HG03108 (cell line): ENCODE results near the gene RPL3.
A peak's percentile ranks its signal among the peaks of the same experiment; 100 is the strongest.
"Not testable (repeated sequence)": the region's sequence is repeated elsewhere in the genome, so short reads cannot be mapped to it uniquely, and the experiment has no call there.

Source experiments
- ATAC-seq: cut with Tn5 transposase; IDR thresholded peaks from one replicate; pipeline ENCODE4 v1.9.1; 2021; ENCODE audit warnings: moderate library complexity; ENCODE audit not compliant: unreplicated experiment

The RPL3 gene

DNA sequence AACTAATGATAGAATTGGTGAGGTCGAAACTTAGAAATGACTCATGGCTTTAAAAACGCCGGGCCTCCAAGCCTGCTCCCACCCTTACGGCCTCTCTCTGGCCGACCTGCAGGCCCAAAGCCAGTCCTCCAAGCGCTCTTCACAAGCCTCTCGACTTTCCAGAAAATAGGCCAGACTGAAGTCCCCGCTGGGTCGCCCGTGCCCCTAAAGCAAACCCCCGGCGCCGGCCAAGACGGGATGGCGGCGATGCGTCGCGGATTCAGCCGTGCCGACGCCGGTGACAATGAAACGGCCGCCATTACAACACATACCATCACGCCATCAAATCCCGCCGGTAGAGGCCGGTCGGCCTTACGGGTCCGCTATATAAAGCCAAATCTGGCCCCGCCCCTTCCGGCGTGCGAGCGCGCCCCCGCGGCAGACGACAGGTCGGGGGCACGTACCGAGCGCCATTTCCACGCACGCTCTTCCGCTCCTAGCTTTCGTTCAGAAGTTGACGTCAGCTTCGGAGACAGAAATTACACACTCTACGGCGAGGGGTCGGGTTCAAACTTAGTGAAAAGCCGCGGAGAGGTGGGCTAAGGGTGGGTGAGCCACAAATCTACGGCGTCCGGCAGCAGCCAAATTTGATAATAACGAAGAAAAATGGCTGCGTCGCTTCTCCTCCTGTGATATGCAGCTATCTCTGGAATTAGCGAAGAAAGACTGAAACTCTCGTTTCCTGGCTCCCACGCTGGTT lies at the start of gene RPL3:
RPL3 (minus strand) TSS at position 340 of the 739 bp plus-strand sequence; CDS start at position 314, 26 bp downstream.
- ATAC-seq, result peak; percentile 74

DNA sequence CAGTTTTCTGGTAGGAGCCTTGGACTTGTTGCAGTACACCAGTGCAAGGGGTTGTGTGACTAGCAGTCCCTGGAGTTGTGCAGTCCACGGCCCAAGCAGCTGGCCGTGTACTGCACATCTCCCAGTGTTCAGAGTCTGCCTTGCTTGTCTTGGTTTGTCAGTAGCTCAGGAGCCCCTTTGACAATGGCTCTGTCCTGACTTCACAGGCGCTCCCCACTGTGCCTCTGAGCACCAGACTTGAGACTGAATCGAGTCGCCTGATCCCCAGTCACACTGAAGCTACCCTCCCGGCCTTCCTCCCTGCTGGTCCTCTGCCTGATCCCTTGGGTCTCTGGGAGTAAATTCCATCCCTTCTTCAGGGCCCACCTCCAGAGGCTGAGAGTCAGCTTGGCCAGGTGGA lies 49.8 kb upstream of the RPL3 start:
- no peak for ATAC-seq

DNA sequence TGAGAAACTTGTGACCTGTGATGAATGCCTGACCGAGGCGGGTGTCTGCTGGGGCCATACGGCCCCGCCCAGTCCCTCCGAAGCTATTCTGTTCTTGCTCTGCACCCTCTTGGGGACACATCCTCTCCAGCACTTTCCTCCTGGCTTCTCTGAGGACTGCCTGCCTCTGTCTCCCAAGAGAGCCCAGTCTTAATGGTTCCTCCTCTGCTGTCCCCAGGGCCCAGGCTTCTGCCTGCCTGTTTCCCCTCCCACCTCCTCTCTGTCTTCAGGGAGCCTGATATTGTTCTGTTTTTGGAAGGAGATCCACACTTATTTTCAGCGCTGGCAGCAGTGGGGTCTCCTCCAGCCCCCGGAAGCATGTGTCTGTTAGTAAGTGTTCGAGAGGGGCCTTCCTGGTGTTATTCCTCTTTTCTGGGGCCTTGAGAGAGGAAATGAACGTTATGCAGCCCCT lies 49.1 kb upstream of the RPL3 start:
- no peak for ATAC-seq

DNA sequence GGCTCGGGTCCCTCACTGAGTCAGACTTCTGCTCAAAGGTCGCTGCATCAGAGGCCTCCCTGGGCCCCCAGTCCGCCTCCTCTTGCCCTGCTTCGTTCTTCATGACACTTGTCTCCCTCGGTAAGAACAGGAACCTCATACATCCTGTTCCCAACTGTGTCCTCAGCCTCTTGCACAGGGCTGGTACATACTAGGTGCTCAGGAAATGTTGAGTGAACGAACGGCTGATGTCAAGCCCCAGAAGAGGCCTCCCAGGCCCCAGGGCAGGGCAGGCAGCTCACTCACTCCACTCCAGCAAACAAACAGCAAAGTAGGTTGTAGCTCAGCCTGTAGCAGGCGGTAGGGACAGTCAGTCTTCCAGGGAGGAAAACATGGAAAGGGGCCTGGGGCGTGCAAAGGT lies 47.6 kb upstream of the RPL3 start:
- ATAC-seq, result no peak

DNA sequence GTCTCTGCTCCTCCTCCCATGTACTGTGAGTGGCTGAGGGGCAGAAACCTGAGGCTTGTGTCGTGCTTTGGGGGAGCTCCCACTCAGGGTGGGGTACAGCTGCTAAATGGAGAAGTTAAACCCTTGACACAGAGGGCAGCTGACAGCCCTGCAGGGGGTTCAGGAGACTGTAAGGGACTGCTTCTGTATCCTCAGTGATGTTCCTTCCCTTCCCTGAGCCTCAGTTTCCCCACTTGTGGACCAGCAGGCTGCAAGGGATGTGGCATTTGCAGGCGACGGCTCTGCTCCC lies 46.0 kb upstream of the RPL3 start:
- ATAC-seq, result no peak

DNA sequence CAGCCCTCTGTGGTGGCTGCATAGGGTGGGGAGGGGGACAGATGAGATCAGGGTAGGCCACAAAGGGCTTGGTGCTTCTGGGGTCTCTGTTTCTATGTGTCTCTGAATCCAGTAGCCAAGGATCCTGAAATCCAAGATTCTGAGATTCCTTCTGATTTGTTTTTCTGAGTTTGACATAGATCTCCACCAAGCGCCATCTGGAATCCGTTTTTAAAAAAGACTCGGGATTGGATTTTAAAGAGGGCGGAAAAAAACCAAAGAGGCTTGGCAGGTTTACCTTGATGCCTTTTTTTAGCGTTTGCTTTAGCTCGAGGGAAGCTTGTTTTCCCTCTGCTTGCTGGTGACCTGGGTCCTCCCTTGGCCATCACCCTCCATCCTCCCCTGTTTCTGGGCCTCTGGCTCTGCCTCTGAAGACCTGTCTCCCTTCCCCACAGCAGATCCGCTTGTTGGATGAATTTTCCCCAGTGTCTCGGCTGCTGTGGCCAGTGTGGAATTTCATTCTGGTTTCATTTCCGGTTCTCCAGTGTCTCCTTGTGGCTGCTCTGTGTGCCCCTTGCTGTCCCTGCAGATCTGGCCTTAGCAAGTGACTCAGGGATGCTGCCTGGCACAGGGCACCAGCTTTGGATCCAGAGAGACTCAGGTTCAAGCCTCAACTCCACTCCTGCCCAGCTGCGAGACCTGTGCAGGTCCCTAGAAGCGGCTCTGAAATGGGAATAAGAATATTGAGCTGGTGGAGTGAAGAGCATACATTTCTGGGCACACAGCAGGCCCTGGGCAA lies 45.5 kb upstream of the RPL3 start:
- ATAC-seq, result no peak

DNA sequence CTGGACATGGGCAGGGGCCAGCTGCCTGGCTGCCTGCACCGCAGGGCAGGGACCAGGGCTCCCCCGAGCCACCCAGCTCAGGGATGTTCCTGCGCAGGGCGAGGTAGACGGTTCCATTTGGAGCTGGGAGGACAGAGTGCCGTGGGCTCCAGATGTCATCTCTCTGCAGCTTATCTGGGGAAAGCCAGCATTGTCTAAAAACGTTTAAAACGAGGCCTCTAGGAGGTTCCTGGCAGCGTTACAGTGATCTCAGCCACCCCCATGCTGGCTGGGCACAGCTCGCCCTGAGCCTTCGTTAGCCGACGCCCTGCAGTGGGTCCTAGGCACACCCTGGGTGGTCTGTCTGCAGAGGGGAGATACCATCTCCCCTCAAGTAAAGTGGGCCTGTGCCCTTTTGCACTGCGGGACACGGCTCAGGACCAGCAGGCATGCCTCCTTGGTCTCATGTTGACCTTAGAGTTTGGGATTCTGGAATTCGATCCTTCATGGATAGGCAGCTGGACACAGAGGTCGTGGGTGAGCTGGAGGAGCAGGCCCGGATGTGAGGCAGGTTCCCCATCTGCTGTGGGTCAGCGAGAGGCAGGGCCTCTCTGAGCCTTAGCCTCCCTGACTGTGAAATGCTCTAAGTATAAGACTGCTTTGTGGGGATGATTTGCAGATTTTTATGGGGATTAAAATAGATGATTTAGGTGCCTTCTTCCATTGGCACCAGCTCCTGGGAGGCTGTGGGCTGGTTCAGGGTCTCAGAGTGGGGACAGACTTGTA lies 44.5 kb upstream of the RPL3 start:
- ATAC-seq, result no peak

DNA sequence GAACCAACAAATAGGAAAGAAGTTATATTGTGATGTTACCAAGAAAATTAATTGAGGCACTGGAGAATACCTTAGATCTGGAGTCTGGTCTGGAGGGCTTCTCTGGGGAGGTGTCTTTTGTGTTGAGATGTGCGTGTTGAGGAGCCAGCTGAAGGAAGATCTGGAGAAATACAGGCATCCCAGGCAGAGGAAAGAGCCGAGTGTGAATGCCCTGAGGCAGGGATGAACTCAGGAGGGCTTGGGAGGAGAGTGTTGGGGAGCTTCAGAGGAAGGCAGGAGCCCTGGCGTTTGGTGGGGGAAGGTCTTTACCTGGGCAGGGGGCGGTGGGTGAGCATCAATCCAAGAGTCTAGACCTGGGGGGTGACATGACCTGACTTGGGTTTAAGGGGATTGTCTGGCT lies 43.5 kb upstream of the RPL3 start:
- ATAC-seq, result no peak

DNA sequence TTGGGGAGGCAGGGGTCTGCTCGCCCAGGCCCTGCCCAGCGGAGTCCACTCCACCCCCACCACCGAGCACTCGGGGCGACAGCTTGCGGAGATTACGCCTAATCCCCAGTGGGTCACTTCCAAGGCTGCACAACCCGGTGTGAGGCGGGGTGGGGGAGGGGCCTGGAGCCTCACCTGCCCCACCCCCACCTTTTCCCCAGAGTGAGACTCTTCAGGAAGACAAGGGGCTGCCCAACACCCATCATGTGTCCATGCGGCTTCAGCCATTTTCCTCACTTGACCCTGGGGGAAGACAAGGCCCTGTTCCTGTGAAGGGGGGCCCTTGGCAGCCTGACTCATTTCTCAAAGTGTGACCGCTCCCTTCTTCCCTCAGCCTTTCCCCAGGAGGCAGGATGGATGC lies 42.8 kb upstream of the RPL3 start:
- no peak for ATAC-seq

DNA sequence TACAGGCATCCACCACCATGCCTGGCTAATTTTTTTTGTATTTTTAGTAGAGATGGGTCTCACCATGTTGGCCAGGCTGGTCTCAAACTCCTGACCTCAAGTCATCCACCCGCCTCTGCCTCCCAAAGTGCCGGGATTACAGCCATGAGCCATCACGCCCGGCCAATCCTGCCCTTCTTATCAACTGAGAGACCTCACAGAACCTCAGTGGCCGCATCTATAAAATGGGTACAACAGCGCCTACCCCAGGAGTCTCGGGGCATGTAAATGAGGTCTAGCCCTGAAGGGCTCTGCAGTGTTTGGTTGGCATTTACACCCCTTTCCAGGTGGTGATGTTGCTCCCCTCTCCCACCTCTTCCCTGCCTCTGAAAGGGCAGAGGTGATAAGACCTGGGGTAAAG lies 42.1 kb upstream of the RPL3 start:
- no peak for ATAC-seq

DNA sequence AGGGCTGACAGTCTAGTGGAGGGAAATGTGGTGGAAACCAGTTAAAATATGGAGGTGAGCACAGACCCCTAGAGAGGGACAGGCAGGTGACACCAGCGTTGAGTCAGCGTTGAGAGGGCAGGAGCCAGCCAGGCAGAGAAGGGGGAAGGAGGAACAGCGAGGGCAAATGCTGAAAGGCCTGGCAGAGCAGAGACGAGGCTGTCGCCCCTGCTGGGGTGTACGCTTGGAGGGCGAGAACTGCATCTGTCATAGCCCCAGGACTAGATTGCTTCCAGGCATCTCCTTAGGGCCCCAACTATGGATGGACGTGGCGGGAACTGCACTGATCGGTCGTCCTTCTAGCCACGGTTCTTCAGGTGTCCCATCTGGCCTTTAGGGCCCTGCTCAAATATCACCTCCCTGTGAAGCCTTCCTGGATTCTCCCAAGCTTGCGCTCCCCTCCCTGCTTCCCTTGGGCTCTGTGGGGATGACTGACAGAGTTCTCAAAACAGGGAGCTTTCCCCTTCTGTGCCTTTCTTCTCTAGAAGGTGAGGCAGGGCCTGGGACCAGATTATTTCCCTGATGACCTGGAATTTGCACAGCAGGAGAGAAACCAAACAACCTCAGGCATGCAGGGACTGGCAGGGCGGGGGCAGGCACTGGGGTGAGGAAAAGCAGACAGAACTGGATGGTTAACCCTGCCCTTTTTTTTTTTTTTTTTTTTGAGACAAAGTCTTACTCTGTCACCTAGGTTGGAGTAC lies 41.4 kb upstream of the RPL3 start:
- ATAC-seq, result no peak

DNA sequence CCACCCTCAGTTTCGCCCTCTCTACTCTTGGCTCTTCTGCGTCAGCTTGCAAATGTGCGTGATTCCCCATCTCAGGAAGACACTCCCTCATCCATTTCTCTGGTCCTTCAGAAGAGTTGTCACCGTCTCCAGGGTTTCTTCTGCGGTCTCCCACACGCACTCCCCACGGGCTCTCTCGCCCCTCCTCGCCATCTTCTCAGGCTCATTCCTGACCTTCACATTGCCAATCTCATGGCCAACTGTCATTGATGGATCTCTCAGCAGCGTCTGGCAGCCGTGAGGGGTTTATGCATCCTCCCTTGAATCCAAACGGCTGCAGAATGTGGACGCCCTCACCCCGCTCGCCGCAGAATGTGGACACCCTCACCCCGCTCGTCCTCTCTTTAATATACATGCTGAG lies 40.8 kb upstream of the RPL3 start:
- ATAC-seq, result no peak

DNA sequence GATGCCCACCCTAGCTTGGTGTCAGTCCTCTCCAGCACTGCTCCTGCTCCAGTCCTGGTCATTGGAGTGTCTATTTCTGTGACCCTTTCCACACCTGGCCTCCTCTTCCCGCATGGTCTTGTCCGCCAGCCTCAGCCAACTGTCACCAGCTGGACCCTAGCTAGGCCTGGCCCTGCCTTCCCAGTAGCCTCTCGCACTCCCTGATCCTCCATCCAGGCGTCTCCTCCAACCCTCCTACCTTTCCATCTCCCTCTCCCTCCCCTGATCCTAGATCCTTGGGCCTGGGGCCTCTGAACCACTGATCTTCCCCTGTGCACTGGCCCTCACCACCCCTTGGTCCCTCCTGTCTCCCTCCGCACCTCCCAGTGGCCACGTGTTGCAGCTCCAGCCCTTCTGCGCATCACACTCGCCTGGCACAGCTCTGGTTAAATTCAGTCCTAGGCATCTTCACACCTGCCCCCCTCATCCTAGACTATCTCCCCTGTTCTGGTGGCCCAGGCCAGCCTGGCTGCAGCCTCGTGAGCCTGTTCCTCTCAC lies 40.3 kb upstream of the RPL3 start:
- ATAC-seq, result no peak

DNA sequence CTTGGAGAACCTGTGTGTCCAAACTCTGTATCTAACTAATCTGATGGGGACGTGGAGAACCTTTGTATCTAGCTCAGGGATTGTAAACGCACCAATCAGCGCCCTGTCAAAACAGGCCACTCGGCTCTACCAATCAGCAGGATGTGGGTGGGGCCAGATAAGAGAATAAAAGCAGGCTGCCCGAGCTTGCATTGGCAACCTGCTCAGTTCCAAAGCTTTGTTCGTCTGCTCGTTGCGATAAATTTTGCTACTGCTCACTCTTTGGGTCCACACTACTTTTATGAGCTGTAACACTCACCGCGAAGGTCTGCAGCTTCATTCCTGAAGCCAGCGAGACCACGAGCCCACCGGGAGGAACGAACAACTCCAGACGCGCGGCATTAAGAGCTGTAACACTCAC lies 38.8 kb upstream of the RPL3 start:
- not testable (repeated sequence) for ATAC-seq

DNA sequence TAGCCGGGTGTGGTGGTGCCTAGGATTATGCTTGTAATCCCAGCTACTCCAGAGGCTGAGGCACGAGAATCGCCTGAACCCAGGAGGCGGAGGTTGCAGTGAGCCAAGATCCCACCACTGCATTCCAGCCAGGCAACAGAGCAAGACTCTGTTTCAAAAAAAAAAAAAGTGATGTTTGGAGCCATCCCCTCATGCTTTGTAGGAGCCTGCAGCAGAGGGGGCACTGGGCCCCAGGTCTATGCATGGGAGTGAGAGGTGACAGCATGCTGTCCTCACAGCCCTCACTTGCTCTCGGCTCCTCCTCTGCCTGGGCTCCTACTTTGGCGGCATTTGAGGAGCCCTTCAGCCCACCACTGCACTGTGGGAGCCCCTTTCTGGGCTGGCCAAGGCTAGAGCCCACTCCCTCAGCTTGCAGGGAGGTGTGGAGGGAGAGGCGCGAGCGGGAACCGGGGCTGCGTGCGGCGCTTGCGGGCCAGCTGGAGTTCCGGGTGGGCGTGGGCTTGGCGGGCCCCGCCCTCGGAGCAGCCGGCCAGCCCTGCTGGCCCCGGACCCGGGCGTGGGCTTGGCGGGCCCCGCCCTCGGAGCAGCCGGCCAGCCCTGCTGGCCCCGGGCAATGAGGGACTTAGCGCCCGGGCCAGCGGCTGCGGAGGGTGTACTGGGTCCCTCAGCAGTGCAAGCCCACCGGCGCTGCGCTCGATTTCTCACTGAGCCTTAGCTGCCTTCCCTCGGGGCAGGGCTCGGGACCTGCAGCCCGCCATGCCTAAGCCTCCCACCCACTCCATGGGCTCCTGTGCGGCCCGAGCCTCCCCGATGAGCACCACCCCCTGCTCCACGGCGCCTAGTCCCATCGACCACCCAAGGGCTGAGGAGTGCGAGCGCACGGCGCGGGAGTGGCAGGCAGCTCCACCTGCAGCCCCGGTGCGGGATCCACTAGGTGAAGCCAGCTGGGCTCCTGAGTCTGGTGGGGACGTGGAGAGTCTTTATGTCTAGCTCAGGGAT lies 38.0 kb upstream of the RPL3 start:
- ATAC-seq, result not testable (repeated sequence)

DNA sequence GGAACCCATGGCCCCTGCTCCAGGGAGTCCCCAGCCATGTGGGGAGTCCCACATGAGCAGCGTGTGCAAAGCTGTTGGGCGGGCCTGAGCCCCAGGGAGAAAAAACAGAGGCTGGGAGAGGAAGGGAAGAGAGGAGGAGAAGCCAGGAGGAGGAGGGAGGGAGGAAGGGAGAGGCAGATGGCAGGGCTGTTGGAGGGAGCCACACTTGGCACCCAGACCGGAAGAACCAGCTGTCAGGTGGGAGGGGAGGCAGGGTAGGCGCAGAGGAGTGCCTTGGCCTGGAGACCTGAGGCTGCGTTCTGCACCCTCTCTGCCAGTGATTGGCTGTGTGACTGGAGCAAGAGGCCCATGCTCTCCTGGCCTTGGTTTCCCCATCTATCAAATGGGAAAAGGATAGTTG lies 37.0 kb upstream of the RPL3 start:
- no peak for ATAC-seq

DNA sequence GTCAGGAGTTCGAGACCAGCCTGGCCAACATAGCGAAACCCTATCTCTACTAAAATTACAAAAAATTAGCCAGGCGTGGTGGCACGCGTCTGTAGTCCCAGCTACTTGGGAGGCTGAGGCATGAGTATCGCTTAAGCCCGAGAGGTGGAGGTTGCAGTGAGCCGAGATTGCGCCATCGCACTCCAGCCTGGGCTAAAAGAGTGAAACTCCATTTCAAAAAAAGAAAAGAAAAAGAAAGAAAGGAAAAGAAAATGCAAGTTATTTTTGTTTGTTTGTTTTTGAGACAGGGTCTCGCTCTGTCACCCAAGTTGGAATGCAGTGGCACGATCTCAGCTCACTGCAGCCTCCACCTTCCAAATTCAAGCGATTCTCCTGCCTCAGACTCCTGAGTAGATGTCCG lies 36.4 kb upstream of the RPL3 start:
- not testable (repeated sequence) for ATAC-seq

DNA sequence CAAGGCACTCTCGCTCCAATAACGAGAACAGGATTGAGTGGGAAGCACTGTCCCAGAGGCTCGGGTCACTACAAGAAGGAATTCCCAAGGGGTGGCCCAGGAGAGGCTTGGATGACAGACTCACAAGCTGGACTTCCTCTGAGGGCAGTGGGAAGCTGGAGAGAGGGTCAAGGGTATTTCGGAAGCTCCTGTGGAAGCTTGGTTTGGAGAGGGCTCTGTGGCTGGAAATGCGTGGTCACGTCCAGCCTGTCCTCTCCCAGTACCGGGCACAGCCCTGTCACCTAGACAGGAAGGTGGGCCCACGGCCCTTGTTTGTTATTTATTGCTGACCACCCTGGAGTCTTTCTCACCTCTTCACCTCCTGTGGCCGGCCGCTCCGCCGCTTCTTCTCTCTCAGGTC lies 35.7 kb upstream of the RPL3 start:
- no peak for ATAC-seq

DNA sequence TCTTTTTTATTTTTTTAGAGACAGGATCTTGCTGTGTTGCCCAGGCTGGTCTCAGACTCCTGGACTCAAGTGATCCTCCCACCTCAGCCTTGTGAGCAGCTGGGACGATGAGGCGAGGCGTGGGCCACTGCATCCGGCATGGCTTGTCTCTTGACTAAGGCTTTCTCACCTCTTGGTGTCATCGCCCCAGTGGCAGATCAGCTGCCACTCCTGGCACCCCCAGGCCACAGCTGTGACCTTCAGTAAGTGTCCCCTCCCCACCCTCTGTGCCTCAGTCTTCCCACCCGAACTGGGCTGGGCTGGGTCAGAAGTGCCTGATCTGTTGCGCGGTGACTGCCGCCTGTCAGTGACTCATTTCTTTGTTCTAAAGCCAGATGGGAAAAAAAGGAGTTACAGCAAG lies 33.9 kb upstream of the RPL3 start:
- no peak for ATAC-seq
